HEK293 (cell line): ENCODE measurements around the gene CRYBB2.

Source experiments
- CTCF ChIA-PET: fragments of 350-600 bp; formaldehyde crosslinking; extraction: SDS; loops from one replicate; lab custom pipeline; 2021; ENCODE audit warnings: antibody characterized with exemption; lab: Yijun Ruan, JAX
- POLR2A ChIA-PET: fragments of 300-600 bp; formaldehyde crosslinking; extraction: SDS; loops from one replicate; lab custom pipeline; 2020; ENCODE audit warnings: antibody characterized with exemption, inconsistent platforms; lab: Yijun Ruan, JAX
- H3K27ac ChIP-seq: fragments of 200-500 bp; sonication (Bioruptor generic); 2 replicates; pipeline ENCODE4 v1.5.1; 2014; ENCODE audit warnings: low read depth, low read length, control low read depth, inconsistent platforms; ENCODE audit errors: extremely low read depth
- H3K36me3 ChIP-seq, 2 experiments: fragments of 200-500 bp in 1 of 2; sonication (Bioruptor generic) in 1 of 2; 1 replicate in 1 of 2; 2 replicates in 1 of 2; pipeline ENCODE4 v1.5.1; 2014 to 2017; ENCODE audit warnings: inconsistent platforms in 2 of 2, low read length in 2 of 2; ENCODE audit not compliant: control insufficient read depth in 2 of 2, insufficient read depth in 1 of 2
- H3K4me1 ChIP-seq: fragments of 200-500 bp; sonication (Bioruptor generic); 2 replicates; pipeline ENCODE4 v1.5.1; 2014; ENCODE audit warnings: mild to moderate bottlenecking, low read length, inconsistent platforms; ENCODE audit not compliant: control insufficient read depth, insufficient read depth
- H3K4me3 ChIP-seq: 2 replicates; pipeline ENCODE4 v1.5.1; 2011; ENCODE audit warnings: low read depth, mild to moderate bottlenecking, control low read depth, low read length, moderate library complexity
- H3K9me3 ChIP-seq: fragments of 200-500 bp; sonication (Bioruptor generic); 2 replicates; pipeline ENCODE4 v1.5.1; 2014; ENCODE audit warnings: low read depth, low read length, inconsistent platforms; ENCODE audit not compliant: control insufficient read depth, insufficient read depth
- EGR2 ChIP-seq: fragments of 450-650 bp; formaldehyde crosslinking; IDR thresholded peaks from 2 replicates; pipeline ENCODE4 v1.5.1; 2016; ENCODE audit warnings: low read depth, missing biosample characterization, missing genetic modification characterization
- GFI1B ChIP-seq: fragments of 450-650 bp; formaldehyde crosslinking; IDR thresholded peaks from 2 replicates; pipeline ENCODE4 v1.5.1; 2016; ENCODE audit warnings: missing biosample characterization, missing genetic modification characterization
- MYNN ChIP-seq: fragments of 450-650 bp; formaldehyde crosslinking; IDR thresholded peaks from 2 replicates; pipeline ENCODE4 v1.5.1; 2016; ENCODE audit warnings: missing biosample characterization, missing genetic modification characterization, borderline replicate concordance
- SCRT2 ChIP-seq: fragments of 450-650 bp; formaldehyde crosslinking; IDR thresholded peaks from 2 replicates; pipeline ENCODE4 v1.5.1; 2016; ENCODE audit warnings: missing biosample characterization, missing genetic modification characterization
- ZBTB7A ChIP-seq: fragments of 450-650 bp; formaldehyde crosslinking; IDR thresholded peaks from 2 replicates; pipeline ENCODE4 v1.5.1; 2016; ENCODE audit warnings: low read depth, missing biosample characterization, missing genetic modification characterization
- ZFHX2 ChIP-seq: fragments of 450-650 bp; formaldehyde crosslinking; conservative IDR thresholded peaks from 2 replicates; pipeline ENCODE4 v1.5.1; 2016; ENCODE audit warnings: missing biosample characterization, missing genetic modification characterization
- ZIC2 ChIP-seq: fragments of 450-650 bp; formaldehyde crosslinking; IDR thresholded peaks from 2 replicates; pipeline ENCODE4 v1.5.1; 2016; ENCODE audit warnings: missing biosample characterization, missing genetic modification characterization
- ZNF169 ChIP-seq: fragments of 450-650 bp; formaldehyde crosslinking; IDR thresholded peaks from 2 replicates; pipeline ENCODE4 v1.5.1; 2016; ENCODE audit warnings: missing biosample characterization, missing genetic modification characterization
- ZNF23 ChIP-seq: fragments of 450-650 bp; formaldehyde crosslinking; IDR thresholded peaks from 2 replicates; pipeline ENCODE4 v1.5.1; 2016; ENCODE audit warnings: missing biosample characterization, missing genetic modification characterization, borderline replicate concordance
- ZNF37A ChIP-seq: fragments of 450-650 bp; IDR thresholded peaks from 2 replicates; pipeline ENCODE4 v1.5.1; 2018; ENCODE audit warnings: missing biosample characterization, missing genetic modification characterization
- ZNF426 ChIP-seq: fragments of 450-650 bp; formaldehyde crosslinking; IDR thresholded peaks from 2 replicates; pipeline ENCODE4 v1.5.1; 2017; ENCODE audit warnings: missing biosample characterization, missing genetic modification characterization, mild to moderate bottlenecking, inconsistent platforms, moderate library complexity
- ZNF747 ChIP-seq: fragments of 450-650 bp; formaldehyde crosslinking; IDR thresholded peaks from 2 replicates; pipeline ENCODE4 v1.5.1; 2016; ENCODE audit warnings: missing biosample characterization, missing genetic modification characterization
- TF ChIP-seq, protein P1 (sequence below): fragments of 450-650 bp; formaldehyde crosslinking; IDR thresholded peaks from 2 replicates; pipeline ENCODE4 v1.5.1; 2016; ENCODE audit warnings: missing biosample characterization, missing genetic modification characterization
- TF ChIP-seq, protein P2 (sequence below): fragments of 450-650 bp; formaldehyde crosslinking; IDR thresholded peaks from 2 replicates; pipeline ENCODE4 v1.5.1; 2017; ENCODE audit warnings: missing biosample characterization, missing genetic modification characterization
- TF ChIP-seq, protein P3 (sequence below): fragments of 450-650 bp; formaldehyde crosslinking; IDR thresholded peaks from 2 replicates; pipeline ENCODE4 v1.5.1; 2017; ENCODE audit warnings: missing biosample characterization, missing genetic modification characterization
- TF ChIP-seq, protein P4 (sequence below): fragments of 450-650 bp; formaldehyde crosslinking; IDR thresholded peaks from 2 replicates; pipeline ENCODE4 v1.5.1; 2016; ENCODE audit warnings: missing biosample characterization, missing genetic modification characterization

Gene CRYBB2

GRCh38 chr22:25199731-25200520, 19.5 kb upstream of the CRYBB2 start, which contains the start of gene CRYBB3:
CRYBB3 (plus strand) TSS chr22:25199858; CDS start chr22:25201397, 1,539 bp downstream.
- POLR2A ChIA-PET: no interaction called here
- TF ChIP-seq ZNF23 (tag by site-specific recombination) (no peak), ZFHX2 (tag by site-specific recombination) (peak; percentile 91), SCRT2 (tag by site-specific recombination) (peak; percentile 61; the same call in 1 of the 2 replicates), ZIC2 (tag by site-specific recombination) (peak; percentile 66), GFI1B (tag by site-specific recombination) (no peak), EGR2 (peak; percentile 94), ZNF426 (tag by site-specific recombination) (no peak)
- TF ChIP-seq, protein P1, sequence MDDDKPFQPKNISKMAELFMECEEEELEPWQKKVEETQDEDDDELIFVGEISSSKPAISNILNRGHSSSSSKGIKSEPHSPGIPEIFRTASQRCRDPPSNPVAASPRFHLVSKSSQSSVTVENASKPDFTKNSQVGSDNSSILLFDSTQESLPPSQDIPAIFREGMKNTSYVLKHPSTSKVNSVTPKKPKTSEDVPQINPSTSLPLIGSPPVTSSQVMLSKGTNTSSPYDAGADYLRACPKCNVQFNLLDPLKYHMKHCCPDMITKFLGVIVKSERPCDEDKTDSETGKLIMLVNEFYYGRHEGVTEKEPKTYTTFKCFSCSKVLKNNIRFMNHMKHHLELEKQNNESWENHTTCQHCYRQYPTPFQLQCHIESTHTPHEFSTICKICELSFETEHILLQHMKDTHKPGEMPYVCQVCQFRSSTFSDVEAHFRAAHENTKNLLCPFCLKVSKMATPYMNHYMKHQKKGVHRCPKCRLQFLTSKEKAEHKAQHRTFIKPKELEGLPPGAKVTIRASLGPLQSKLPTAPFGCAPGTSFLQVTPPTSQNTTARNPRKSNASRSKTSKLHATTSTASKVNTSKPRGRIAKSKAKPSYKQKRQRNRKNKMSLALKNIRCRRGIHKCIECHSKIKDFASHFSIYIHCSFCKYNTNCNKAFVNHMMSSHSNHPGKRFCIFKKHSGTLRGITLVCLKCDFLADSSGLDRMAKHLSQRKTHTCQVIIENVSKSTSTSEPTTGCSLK (tag by site-specific recombination): no peak
- TF ChIP-seq, protein P2, sequence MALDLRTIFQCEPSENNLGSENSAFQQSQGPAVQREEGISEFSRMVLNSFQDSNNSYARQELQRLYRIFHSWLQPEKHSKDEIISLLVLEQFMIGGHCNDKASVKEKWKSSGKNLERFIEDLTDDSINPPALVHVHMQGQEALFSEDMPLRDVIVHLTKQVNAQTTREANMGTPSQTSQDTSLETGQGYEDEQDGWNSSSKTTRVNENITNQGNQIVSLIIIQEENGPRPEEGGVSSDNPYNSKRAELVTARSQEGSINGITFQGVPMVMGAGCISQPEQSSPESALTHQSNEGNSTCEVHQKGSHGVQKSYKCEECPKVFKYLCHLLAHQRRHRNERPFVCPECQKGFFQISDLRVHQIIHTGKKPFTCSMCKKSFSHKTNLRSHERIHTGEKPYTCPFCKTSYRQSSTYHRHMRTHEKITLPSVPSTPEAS (tag by site-specific recombination): 0 out of 2 replicates have a peak, but pooled peaks have one; percentile 73
- TF ChIP-seq, protein P3, sequence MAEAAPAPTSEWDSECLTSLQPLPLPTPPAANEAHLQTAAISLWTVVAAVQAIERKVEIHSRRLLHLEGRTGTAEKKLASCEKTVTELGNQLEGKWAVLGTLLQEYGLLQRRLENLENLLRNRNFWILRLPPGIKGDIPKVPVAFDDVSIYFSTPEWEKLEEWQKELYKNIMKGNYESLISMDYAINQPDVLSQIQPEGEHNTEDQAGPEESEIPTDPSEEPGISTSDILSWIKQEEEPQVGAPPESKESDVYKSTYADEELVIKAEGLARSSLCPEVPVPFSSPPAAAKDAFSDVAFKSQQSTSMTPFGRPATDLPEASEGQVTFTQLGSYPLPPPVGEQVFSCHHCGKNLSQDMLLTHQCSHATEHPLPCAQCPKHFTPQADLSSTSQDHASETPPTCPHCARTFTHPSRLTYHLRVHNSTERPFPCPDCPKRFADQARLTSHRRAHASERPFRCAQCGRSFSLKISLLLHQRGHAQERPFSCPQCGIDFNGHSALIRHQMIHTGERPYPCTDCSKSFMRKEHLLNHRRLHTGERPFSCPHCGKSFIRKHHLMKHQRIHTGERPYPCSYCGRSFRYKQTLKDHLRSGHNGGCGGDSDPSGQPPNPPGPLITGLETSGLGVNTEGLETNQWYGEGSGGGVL (tag by site-specific recombination): no peak
- H3K4me3 ChIP-seq: no peak within 1 kb of the TSS
- H3K36me3 ChIP-seq: peaks cover 0 to 6% of the 10 kb centered on the region in 2 experiments; a peak in 1 of 3 replicates
- H3K27ac ChIP-seq: no peak within 1 kb of the TSS
- CTCF ChIA-PET: interaction anchor here (0.7 to 1.0 kb wide), 3 partner anchors 89 to 769 kb away, joined by 3 to 6 read pairs (median 4); no protein-coding TSS in a partner anchor
- H3K9me3 ChIP-seq: no peaks in the 10 kb centered on the region
- H3K4me1 ChIP-seq: no peaks in the 10 kb centered on the region

- H3K36me3 ChIP-seq: no peaks in the 10 kb centered on the region
- H3K4me3 ChIP-seq: no peak overlapping the region
- no peak for TF ChIP-seq ZNF747
- TF ChIP-seq ZNF169 (tag by site-specific recombination): no peak
- no peak for TF ChIP-seq ZBTB7A (tag by site-specific recombination)
- TF ChIP-seq ZNF37A (tag by site-specific recombination): no peak
- TF ChIP-seq, protein P4, sequence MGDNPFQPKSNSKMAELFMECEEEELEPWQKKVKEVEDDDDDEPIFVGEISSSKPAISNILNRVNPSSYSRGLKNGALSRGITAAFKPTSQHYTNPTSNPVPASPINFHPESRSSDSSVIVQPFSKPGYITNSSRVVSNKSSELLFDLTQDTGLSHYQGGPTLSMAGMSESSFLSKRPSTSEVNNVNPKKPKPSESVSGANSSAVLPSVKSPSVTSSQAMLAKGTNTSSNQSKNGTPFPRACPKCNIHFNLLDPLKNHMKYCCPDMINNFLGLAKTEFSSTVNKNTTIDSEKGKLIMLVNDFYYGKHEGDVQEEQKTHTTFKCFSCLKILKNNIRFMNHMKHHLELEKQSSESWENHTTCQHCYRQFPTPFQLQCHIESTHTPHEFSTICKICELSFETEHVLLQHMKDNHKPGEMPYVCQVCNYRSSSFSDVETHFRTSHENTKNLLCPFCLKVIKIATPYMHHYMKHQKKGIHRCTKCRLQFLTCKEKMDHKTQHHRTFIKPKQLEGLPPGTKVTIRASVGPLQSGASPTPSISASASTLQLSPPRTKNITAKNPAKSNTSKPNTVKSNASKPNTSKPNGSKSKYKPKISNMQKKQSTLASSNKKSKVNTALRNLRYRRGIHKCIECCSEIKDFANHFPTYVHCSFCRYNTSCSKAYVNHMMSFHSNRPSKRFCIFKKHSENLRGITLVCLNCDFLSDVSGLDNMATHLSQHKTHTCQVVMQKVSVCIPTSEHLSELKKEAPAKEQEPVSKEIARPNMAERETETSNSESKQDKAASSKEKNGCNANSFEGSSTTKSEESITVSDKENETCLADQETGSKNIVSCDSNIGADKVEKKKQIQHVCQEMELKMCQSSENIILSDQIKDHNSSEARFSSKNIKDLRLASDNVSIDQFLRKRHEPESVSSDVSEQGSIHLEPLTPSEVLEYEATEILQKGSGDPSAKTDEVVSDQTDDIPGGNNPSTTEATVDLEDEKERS: no peak
- TF ChIP-seq SCRT2 (tag by site-specific recombination): no peak
- TF ChIP-seq MYNN (tag by site-specific recombination): no peak
- TF ChIP-seq, all 188 proteins: peak for 0
- Histone ChIP-seq H3K9me3 (no peaks in the 10 kb centered on the region), H3K4me1 (no peaks in the 10 kb centered on the region), H3K27ac (no peak overlapping the region)
- CTCF ChIA-PET: interaction anchor here (0.5 to 4.1 kb wide), 11 partner anchors 14 to 634 kb away, joined by 3 to 36 read pairs (median 4); no protein-coding TSS in a partner anchor
- POLR2A ChIA-PET: no interaction called here
These were observed 18.5 kb upstream of the CRYBB2 start for GRCh38 chr22:25200967-25201366.
